Thyroid gland (tissue), 4 donors: ENCODE data around the gene GNG14. TPM values are rescaled to one million over a fixed set of nuclear protein-coding genes. Genes with fewer than 3 reads are reported as not detected.
"Not testable (repeated sequence)": the region's sequence is repeated elsewhere in the genome, so short reads cannot be mapped to it uniquely, and the experiment has no call there.

ENCODE experiments used
- DNase-seq, 2 donors: peaks; one replicate each; pipeline ENCODE4 v3.0.0-alpha.2; 2019
- H3K27ac ChIP-seq, 3 donors: fragments of 200-600 bp; sonication (generic); 1 replicate in 2 of 3; 2 replicates in 1 of 3; pipeline ENCODE4 v1.5.1; 2016 to 2019; ENCODE audit warnings: mild to moderate bottlenecking in 1 of 3, moderate library complexity in 1 of 3
- H3K27me3 ChIP-seq: fragments of 200-600 bp; sonication (generic); one replicate; pipeline ENCODE4 v1.5.1; 2019
- H3K36me3 ChIP-seq, 2 donors: fragments of 200-600 bp; sonication (generic); one replicate each; pipeline ENCODE4 v1.5.1; 2016 to 2019
- H3K4me1 ChIP-seq, 2 donors: fragments of 200-600 bp; sonication (generic); one replicate each; pipeline ENCODE4 v1.5.1; 2017 to 2019
- H3K4me3 ChIP-seq, 3 donors: fragments of 200-600 bp; sonication (generic); replicated peaks in 1 of 3; 1 replicate in 2 of 3; 2 replicates in 1 of 3; pipeline ENCODE4 v1.5.1; 2016; ENCODE audit warnings: mild to moderate bottlenecking in 1 of 3
- H3K9me3 ChIP-seq: fragments of 200-600 bp; sonication (generic); one replicate; pipeline ENCODE4 v1.5.1; 2017
- POLR2A ChIP-seq, 2 donors: fragments of 450-650 bp; IDR thresholded peaks; one replicate each; pipeline ENCODE4 v1.6.1; 2017; ENCODE audit warnings: antibody characterized with exemption in 2 of 2, mild to moderate bottlenecking in 2 of 2, moderate library complexity in 1 of 2
- WGBS, 2 donors: methylation state at CpG; one replicate each; pipeline ENCODE4 v1.1.5; 2017; 5-methylcytosine and 5-hydroxymethylcytosine counted together
- intact Hi-C: fragments of 100-400 bp; cut with DNase I; formaldehyde crosslinking; loops from one replicate; pipeline ENCODE4 v1.15.1; 2023
- total RNA-seq, 4 donors: library from RNA; depleted of rRNA; stranded (reverse); fragments of >200 nt; gene quantifications; one replicate each; pipeline ENCODE4 v1.2.3, GENCODE V29; 2016
- TF ChIP-seq, protein P1 (sequence below), 6 experiments: fragments of 200-600 bp in 3 of 6; fragments of 450-650 bp in 3 of 6; sonication (generic) in 3 of 6; IDR thresholded peaks; one replicate each; pipeline ENCODE4 v1.5.1; 2016 to 2019; ENCODE audit warnings: antibody characterized with exemption in 6 of 6, mild to moderate bottlenecking in 2 of 6, inconsistent platforms in 1 of 6, moderate library complexity in 1 of 6

The GNG14 gene
- total RNA-seq, 4 donors from 2014 or later = not detected

DNA sequence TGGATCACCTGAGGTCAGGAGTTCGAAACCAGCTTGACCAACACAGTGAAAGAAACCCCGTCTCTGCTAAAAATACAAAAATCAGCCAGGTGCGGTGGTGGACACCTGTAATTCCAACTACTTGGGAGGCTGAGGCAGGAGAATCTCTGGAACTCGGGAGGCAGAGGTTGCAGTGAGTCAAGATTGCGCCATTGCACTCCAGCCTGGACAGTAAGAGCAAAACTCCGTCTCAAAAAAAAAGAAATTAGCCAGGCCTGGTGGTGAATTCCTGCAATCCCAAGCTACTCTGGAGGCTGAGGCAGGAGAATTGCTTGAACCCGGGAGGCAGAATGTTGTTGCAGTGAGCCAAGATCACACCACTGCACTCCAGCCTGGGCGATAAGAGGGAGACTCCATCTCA is 20.8 kb downstream of the GNG14 start:
- no peak for TF ChIP-seq POLR2A (IDR thresholded peaks at IDR 0.05)
- TF ChIP-seq, protein P1, sequence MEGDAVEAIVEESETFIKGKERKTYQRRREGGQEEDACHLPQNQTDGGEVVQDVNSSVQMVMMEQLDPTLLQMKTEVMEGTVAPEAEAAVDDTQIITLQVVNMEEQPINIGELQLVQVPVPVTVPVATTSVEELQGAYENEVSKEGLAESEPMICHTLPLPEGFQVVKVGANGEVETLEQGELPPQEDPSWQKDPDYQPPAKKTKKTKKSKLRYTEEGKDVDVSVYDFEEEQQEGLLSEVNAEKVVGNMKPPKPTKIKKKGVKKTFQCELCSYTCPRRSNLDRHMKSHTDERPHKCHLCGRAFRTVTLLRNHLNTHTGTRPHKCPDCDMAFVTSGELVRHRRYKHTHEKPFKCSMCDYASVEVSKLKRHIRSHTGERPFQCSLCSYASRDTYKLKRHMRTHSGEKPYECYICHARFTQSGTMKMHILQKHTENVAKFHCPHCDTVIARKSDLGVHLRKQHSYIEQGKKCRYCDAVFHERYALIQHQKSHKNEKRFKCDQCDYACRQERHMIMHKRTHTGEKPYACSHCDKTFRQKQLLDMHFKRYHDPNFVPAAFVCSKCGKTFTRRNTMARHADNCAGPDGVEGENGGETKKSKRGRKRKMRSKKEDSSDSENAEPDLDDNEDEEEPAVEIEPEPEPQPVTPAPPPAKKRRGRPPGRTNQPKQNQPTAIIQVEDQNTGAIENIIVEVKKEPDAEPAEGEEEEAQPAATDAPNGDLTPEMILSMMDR (IDR thresholded peaks at IDR 0.05) = no peak
- Histone ChIP-seq H3K27me3 (no peaks in the 10 kb centered on the region), H3K9me3 (no peaks in the 10 kb centered on the region), H3K4me3 (no peak overlapping the region), H3K4me1 (no peaks in the 10 kb centered on the region), H3K27ac (no peak overlapping the region), H3K36me3 (peaks cover 80 to 81% of the 10 kb centered on the region in 2 donors)
- DNase-seq = no peak
- WGBS, 2 donors = 95 to 97% methylated on average over 8 of the region's 8 CpGs
- intact Hi-C loops = no loop called here

DNA sequence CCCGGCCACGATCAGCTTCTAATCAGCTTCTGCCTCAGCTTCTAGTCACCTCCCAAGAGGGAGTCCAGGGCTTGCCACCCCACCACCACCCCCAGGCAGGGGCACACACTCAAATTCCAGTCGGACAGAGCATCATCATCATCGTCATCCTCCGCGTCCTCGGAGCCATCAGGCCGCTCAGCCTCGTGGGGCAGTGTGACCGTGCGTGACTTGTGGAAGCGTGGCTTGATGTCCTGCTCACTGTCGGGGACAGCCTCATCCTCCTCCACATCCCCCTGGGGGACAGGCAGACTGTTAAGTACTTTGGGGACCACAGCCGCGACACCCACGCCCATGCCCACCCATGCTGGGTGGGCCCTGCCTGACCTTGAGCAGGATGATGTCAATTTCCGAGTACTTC is 23.4 kb downstream of the GNG14 start:
- Histone ChIP-seq H3K27me3 (no peaks in the 10 kb centered on the region), H3K27ac (no peak overlapping the region), H3K9me3 (no peaks in the 10 kb centered on the region), H3K4me1 (no peaks in the 10 kb centered on the region), H3K4me3 (no peak overlapping the region), H3K36me3 (peaks cover 77 to 78% of the 10 kb centered on the region in 2 donors)
- no peak for TF ChIP-seq POLR2A (IDR thresholded peaks at IDR 0.05)
- TF ChIP-seq, protein P1 (IDR thresholded peaks at IDR 0.05) = no peak
- 95 to 98% methylated on average over 10 to 17 of the region's 17 CpGs for WGBS, 2 donors
- intact Hi-C loops = no loop called here
- DNase-seq = no peak

DNA sequence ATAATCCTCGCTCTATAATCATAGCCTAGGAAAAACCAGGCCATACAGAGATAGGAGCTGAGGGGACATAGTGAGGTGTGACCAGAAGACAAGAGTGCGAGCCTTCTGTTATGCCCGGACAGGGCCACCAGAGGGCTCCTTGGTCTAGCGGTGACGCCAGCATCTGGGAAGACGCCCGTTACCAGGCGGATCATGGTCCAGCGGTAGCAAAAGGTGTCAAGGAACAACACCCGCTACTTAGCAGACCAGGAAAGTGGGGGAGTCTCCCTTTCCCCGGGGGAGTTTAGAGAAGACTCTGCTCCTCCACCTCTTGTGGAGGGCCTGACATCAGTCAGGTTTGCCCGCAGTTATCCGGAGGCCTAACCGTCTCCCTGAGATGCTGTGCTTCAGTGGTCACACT is 24.3 kb downstream of the GNG14 start:
- H3K36me3 ChIP-seq = peaks cover 71 to 73% of the 10 kb centered on the region in 2 donors
- H3K4me3 ChIP-seq, H3K27me3 ChIP-seq, H3K9me3 ChIP-seq, H3K27ac ChIP-seq, intact Hi-C loops, H3K4me1 ChIP-seq: not testable (repeated sequence)
- TF ChIP-seq, protein P1 (IDR thresholded peaks at IDR 0.05) = peak in 4 of 6 experiments; percentile 18 to 46 (median 40)
- 77 to 90% methylated on average over 5 of the region's 14 CpGs for WGBS, 2 donors
- peak; percentile 44 to 48 for DNase-seq

DNA sequence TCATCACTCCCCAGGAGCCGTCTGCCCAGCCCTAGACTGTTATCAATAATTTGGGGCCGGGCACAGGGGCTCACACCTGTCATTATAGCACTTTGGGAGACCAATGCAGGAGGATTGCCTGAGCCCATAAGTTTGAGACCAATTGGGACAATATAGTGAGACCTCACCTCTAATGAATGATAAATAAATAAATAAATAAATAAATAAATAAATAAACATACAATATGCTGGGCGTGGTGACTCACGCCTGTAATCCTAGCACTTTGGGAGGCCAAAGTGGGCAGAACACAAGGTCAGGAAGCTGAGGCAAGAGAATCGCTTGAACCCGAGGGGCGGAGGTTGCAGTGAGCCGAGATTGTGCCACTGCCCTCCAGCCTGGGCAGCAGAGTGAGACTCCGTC is 25.5 kb downstream of the GNG14 start:
- 93 to 94% methylated on average over 9 of the region's 9 CpGs for WGBS, 2 donors
- H3K9me3 ChIP-seq, intact Hi-C loops, H3K4me1 ChIP-seq, H3K27ac ChIP-seq, H3K4me3 ChIP-seq, DNase-seq, H3K27me3 ChIP-seq: not testable (repeated sequence)
- H3K36me3 ChIP-seq = peaks cover 65 to 69% of the 10 kb centered on the region in 2 donors

DNA sequence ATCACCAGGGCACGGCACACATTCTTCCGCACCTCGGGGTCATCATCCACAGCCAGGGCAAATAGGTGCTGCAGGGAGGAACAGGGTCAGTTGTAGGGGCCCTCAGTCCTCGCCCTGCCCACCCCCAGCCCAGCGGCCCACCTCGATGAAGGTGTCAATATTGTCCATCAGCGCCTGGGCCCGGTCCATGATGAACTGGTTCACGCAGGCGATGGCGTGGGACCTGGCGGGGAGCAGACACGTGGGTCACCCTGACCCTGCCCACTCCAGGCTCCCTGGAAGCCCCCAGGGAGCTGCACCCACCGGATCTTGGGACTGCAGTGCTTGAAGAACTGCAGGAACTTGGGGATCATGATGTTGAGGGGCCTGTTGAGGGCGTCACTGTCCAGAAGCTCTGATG is 27.3 kb downstream of the GNG14 start:
- intact Hi-C loops = no loop called here
- 93 to 97% methylated on average over 11 to 15 of the region's 15 CpGs for WGBS, 2 donors
- Histone ChIP-seq H3K27me3 (no peaks in the 10 kb centered on the region), H3K4me3 (no peak overlapping the region), H3K4me1 (peaks cover 0 to 2% of the 10 kb centered on the region in 2 donors), H3K36me3 (peaks cover 52 to 63% of the 10 kb centered on the region in 2 donors), H3K27ac (no peak overlapping the region), H3K9me3 (no peaks in the 10 kb centered on the region)
- DNase-seq = no peak
- TF ChIP-seq POLR2A (IDR thresholded peaks at IDR 0.05) = no peak
- TF ChIP-seq, protein P1 (IDR thresholded peaks at IDR 0.05) = no peak

DNA sequence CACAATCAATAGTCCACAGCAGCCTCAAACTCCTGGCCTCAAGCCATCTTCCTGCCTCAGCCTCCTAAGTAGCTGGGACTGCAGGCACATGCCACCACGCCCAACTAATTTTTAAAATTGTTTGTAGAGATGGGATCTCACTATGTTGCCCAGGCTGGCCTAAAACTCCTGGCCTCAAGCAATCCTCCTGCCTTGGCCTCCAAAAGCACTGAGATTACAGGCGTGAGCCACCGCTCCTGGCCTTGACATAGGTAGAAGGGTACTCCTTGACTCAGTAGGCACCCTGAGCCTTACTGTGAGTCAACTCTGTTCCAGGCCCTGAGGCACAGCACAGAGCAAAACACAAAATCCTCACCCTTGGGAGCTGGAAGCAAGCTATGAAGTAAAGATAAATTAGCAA is 28.1 kb downstream of the GNG14 start:
- H3K27me3 ChIP-seq = no peaks in the 10 kb centered on the region
- H3K4me3 ChIP-seq = no peak overlapping the region
- intact Hi-C loops = no loop called here
- DNase-seq = no peak
- 96 to 100% methylated on average over 3 of the region's 3 CpGs for WGBS, 2 donors
- TF ChIP-seq, protein P1 (IDR thresholded peaks at IDR 0.05) = no peak
- no peak for TF ChIP-seq POLR2A (IDR thresholded peaks at IDR 0.05)
- no peak overlapping the region for H3K27ac ChIP-seq
- peaks cover 4 to 10% of the 10 kb centered on the region in 2 donors for H3K4me1 ChIP-seq
- H3K9me3 ChIP-seq = no peaks in the 10 kb centered on the region
- peaks cover 44 to 55% of the 10 kb centered on the region in 2 donors for H3K36me3 ChIP-seq
